Measurements from ENCODE around the gene USP24.

The USP24 gene

DNA sequence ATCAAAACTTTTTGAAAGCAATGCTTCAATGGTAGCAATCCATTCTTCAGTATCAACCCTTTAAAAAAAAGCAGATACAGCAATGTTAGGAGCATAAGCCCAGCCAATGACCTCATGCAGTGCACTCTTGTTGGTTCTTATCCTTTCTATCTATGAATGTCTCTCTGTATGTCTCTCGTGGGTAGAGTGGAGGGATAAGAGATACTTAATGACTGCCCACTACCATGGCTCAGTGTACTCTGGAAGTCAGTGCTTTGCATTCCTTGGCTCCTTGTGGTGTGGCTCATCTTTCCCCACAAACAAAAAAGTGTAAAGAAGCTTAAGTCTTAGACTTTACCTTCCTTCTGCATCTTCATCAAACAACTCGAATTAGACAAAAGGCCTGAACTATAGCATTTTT lies 125.5 kb downstream of the USP24 start:
- Histone ChIP-seq H3K4me3 (ENCODE audit: low read length) (no peak overlapping the region), H3K4me2 (ENCODE audit: low read length) (no peak overlapping the region), H3K36me3 (ENCODE audit: control insufficient read depth, low read length) (peaks cover 92% of the 10 kb centered on the region), H3K4me1 (ENCODE audit: control insufficient read depth, low read length) (no peaks in the 10 kb centered on the region), H4K20me1 (ENCODE audit: control insufficient read depth, insufficient read depth, low read depth, low read length) (no peaks in the 10 kb centered on the region), H3K9me2 (replicated peaks; ENCODE audit: control insufficient read depth, low read length) (no peaks in the 10 kb centered on the region), H3K79me2 (ENCODE audit: control insufficient read depth, low read length) (no peaks in the 10 kb centered on the region), H3K27me3 (ENCODE audit: control insufficient read depth, low read length) (no peaks in the 10 kb centered on the region), H3F3A (ENCODE audit: control insufficient read depth, insufficient read depth) (0 out of 2 replicates have a peak, but pooled peaks cover 2% of the 10 kb centered on the region), H3K9me3 (ENCODE audit: control insufficient read depth, insufficient read depth, low read length) (no peaks in the 10 kb centered on the region), H3K27ac (ENCODE audit: low read depth, low read length) (no peak overlapping the region)
- TF ChIP-seq, protein P1, sequence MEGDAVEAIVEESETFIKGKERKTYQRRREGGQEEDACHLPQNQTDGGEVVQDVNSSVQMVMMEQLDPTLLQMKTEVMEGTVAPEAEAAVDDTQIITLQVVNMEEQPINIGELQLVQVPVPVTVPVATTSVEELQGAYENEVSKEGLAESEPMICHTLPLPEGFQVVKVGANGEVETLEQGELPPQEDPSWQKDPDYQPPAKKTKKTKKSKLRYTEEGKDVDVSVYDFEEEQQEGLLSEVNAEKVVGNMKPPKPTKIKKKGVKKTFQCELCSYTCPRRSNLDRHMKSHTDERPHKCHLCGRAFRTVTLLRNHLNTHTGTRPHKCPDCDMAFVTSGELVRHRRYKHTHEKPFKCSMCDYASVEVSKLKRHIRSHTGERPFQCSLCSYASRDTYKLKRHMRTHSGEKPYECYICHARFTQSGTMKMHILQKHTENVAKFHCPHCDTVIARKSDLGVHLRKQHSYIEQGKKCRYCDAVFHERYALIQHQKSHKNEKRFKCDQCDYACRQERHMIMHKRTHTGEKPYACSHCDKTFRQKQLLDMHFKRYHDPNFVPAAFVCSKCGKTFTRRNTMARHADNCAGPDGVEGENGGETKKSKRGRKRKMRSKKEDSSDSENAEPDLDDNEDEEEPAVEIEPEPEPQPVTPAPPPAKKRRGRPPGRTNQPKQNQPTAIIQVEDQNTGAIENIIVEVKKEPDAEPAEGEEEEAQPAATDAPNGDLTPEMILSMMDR (IDR thresholded peaks at IDR 0.05; ENCODE audit: low read depth, low read length, poor library complexity, severe bottlenecking): no peak
- no peak for TF ChIP-seq EZH2phosphoT487 (IDR thresholded peaks at IDR 0.05; ENCODE audit: borderline replicate concordance, low read length)

DNA sequence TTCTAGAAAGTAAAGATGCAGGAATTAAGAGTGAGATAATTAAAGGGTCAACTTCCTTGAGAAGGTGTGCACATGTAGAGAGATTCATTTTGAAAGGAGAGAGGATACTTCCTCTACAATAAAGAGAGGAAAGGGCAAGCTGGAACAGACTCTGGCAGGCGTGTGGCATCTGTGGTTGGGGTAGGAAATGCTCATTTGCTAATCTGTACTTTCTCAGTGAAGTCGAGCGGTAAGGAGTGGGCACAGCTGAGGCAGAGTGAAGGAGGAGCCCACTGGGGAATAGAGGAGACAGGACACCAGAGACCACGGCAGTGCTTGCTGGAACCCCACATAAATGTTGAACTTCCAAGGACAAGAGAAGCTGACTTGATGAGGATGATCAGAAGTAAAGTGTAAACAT lies 126.8 kb downstream of the USP24 start:
- Histone ChIP-seq H3K79me2 (ENCODE audit: control insufficient read depth, low read length) (no peaks in the 10 kb centered on the region), H3K9me3 (ENCODE audit: control insufficient read depth, insufficient read depth, low read length) (no peaks in the 10 kb centered on the region), H3K4me2 (ENCODE audit: low read length) (no peak overlapping the region), H3K4me1 (ENCODE audit: control insufficient read depth, low read length) (no peaks in the 10 kb centered on the region), H3K36me3 (ENCODE audit: control insufficient read depth, low read length) (peaks cover 92% of the 10 kb centered on the region), H3K27ac (ENCODE audit: low read depth, low read length) (no peak overlapping the region), H3F3A (ENCODE audit: control insufficient read depth, insufficient read depth) (0 out of 2 replicates have a peak, but pooled peaks cover 2% of the 10 kb centered on the region), H3K27me3 (ENCODE audit: control insufficient read depth, low read length) (no peaks in the 10 kb centered on the region), H3K4me3 (ENCODE audit: low read length) (no peak overlapping the region), H3K9me2 (replicated peaks; ENCODE audit: control insufficient read depth, low read length) (no peaks in the 10 kb centered on the region), H4K20me1 (ENCODE audit: control insufficient read depth, insufficient read depth, low read depth, low read length) (no peaks in the 10 kb centered on the region)
- TF ChIP-seq EZH2phosphoT487 (IDR thresholded peaks at IDR 0.05; ENCODE audit: borderline replicate concordance, low read length): no peak
- TF ChIP-seq, protein P1 (IDR thresholded peaks at IDR 0.05; ENCODE audit: low read depth, low read length, poor library complexity, severe bottlenecking): no peak

DNA sequence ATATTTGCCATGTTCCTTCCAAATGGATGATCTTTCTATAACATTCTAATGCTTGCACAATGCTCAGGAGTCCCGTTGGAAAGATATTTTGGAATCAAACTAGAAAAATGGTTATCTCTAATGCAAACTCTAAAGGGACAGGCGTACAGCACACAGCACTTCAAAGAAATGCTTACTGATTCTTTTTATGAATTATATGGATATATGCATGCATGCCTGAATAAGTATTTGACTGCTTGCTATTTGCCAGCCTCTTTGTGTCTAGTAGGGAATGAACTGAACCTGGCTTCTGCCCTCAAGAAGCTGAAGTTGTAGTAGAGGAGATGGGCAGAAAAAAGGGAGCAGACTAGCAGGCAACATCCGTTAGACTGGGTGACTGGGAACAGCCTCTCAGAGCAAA lies 127.7 kb downstream of the USP24 start:
- no peak overlapping the region for H3K4me3 ChIP-seq (ENCODE audit: low read length)
- no peaks in the 10 kb centered on the region for H3K9me3 ChIP-seq (ENCODE audit: control insufficient read depth, insufficient read depth, low read length)
- no peaks in the 10 kb centered on the region for H3K27me3 ChIP-seq (ENCODE audit: control insufficient read depth, low read length)
- H3K9me2 ChIP-seq (replicated peaks; ENCODE audit: control insufficient read depth, low read length): no peaks in the 10 kb centered on the region
- no peaks in the 10 kb centered on the region for H3F3A ChIP-seq (ENCODE audit: control insufficient read depth, insufficient read depth)
- H4K20me1 ChIP-seq (ENCODE audit: control insufficient read depth, insufficient read depth, low read depth, low read length): no peaks in the 10 kb centered on the region
- H3K27ac ChIP-seq (ENCODE audit: low read depth, low read length): no peak overlapping the region
- H3K79me2 ChIP-seq (ENCODE audit: control insufficient read depth, low read length): no peaks in the 10 kb centered on the region
- no peak for TF ChIP-seq EZH2phosphoT487 (IDR thresholded peaks at IDR 0.05; ENCODE audit: borderline replicate concordance, low read length)
- TF ChIP-seq, protein P1 (IDR thresholded peaks at IDR 0.05; ENCODE audit: low read depth, low read length, poor library complexity, severe bottlenecking): no peak
- peaks cover 94% of the 10 kb centered on the region for H3K36me3 ChIP-seq (ENCODE audit: control insufficient read depth, low read length)
- no peaks in the 10 kb centered on the region for H3K4me1 ChIP-seq (ENCODE audit: control insufficient read depth, low read length)
- H3K4me2 ChIP-seq (ENCODE audit: low read length): no peak overlapping the region

Data from DOHH2 (cell line).